H1 (cell line): Measurements from ENCODE around the gene CACUL1. TPM values are rescaled to one million over a fixed set of nuclear protein-coding genes. Genes with fewer than 3 reads are reported as not detected.

ENCODE experiments used
- CTCF ChIA-PET: fragments of 300-600 bp; sonication (Branson Sonifier 250); formaldehyde crosslinking; loops from one replicate; lab custom pipeline; 2021; ENCODE audit not compliant: partially characterized antibody; lab: Charles Lee
- POLR2A ChIA-PET: fragments of 300-600 bp; sonication (Branson Sonifier 250); formaldehyde crosslinking; loops from one replicate; lab custom pipeline; 2021; ENCODE audit warnings: inconsistent platforms; ENCODE audit not compliant: partially characterized antibody; lab: Charles Lee
- DNase-seq, 2 experiments: peaks; one replicate each; pipeline versions ENCODE4 v3.0.0 to v3.0.0-alpha.2; 2010 to 2022; ENCODE audit warnings: low spot score in 2 of 2, low read depth in 1 of 2, mixed read lengths in 1 of 2
- FAIRE-seq: peaks from 2 replicates; lab custom pipeline; 2011; peaks lifted over from hg19 to GRCh38; lab: Jason Lieb, UNC
- H2AFZ ChIP-seq: 2 replicates; pipeline ENCODE4 v1.8.1; 2012; ENCODE audit warnings: low read length, inconsistent platforms
- H2AK5ac ChIP-seq: 2 replicates; pipeline ENCODE4 v1.6.1; 2013; ENCODE audit warnings: low read depth, low read length
- H2BK120ac ChIP-seq: replicated peaks from 2 replicates; pipeline ENCODE3; 2013; ENCODE audit warnings: low read depth, low read length, inconsistent platforms
- H2BK12ac ChIP-seq: 2 replicates; pipeline ENCODE4 v1.6.1; 2013; ENCODE audit warnings: low read depth, low read length
- H2BK15ac ChIP-seq: 2 replicates; pipeline ENCODE4 v1.6.1; 2013; ENCODE audit warnings: low read length
- H2BK20ac ChIP-seq: 2 replicates; pipeline ENCODE4 v1.6.1; 2013; ENCODE audit warnings: low read length
- H2BK5ac ChIP-seq: 2 replicates; pipeline ENCODE4 v1.6.1; 2013; ENCODE audit warnings: low read depth, low read length
- H3K14ac ChIP-seq: 2 replicates; pipeline ENCODE4 v1.6.1; 2013; ENCODE audit warnings: inconsistent platforms; ENCODE audit not compliant: insufficient read length
- H3K18ac ChIP-seq: 2 replicates; pipeline ENCODE4 v1.6.1; 2013; ENCODE audit warnings: low read length; ENCODE audit errors: extremely low read depth
- H3K23ac ChIP-seq: 2 replicates; pipeline ENCODE4 v1.6.1; 2013; ENCODE audit warnings: inconsistent platforms; ENCODE audit not compliant: insufficient read length
- H3K23me2 ChIP-seq: 2 replicates; pipeline ENCODE4 v1.6.1; 2013; ENCODE audit warnings: low read depth, low read length
- H3K27ac ChIP-seq: 2 replicates; pipeline ENCODE4 v1.6.1; 2011; ENCODE audit warnings: low read depth, low read length, inconsistent platforms
- H3K27me3 ChIP-seq, 4 experiments: replicated peaks in 1 of 4; 1 replicate in 1 of 4; 2 replicates in 3 of 4; pipeline versions ENCODE4 v1.6.1 to v1.8.1; 2011 to 2013; ENCODE audit warnings: low read length in 3 of 4, mild to moderate bottlenecking in 3 of 4, inconsistent platforms in 2 of 4, mixed read lengths in 2 of 4, moderate library complexity in 1 of 4; ENCODE audit not compliant: control insufficient read depth in 3 of 4, insufficient read depth in 3 of 4; ENCODE audit errors: extremely low read depth in 1 of 4
- H3K36me3 ChIP-seq, 4 experiments: 2 replicates each; pipeline versions ENCODE4 v1.6.1 to v1.8.1; 2011 to 2013; ENCODE audit warnings: mild to moderate bottlenecking in 4 of 4, low read length in 3 of 4, moderate library complexity in 2 of 4, control low read depth in 1 of 4, inconsistent platforms in 1 of 4; ENCODE audit not compliant: insufficient read depth in 4 of 4, control insufficient read depth in 2 of 4
- H3K4ac ChIP-seq: replicated peaks from 2 replicates; pipeline ENCODE3; 2013; ENCODE audit warnings: low read length, low read depth, mixed read lengths, inconsistent platforms; ENCODE audit not compliant: insufficient read length
- H3K4me1 ChIP-seq, 4 experiments: replicated peaks in 1 of 4; 1 replicate in 1 of 4; 2 replicates in 3 of 4; pipeline versions ENCODE4 v1.6.1 to v1.8.1; 2011 to 2013; ENCODE audit warnings: low read length in 3 of 4, inconsistent platforms in 2 of 4, mixed read lengths in 1 of 4; ENCODE audit not compliant: insufficient read depth in 4 of 4, control insufficient read depth in 3 of 4
- H3K4me2 ChIP-seq, 2 experiments: 2 replicates each; pipeline versions ENCODE4 v1.6.1 to v1.8.1; 2011 to 2013; ENCODE audit warnings: low read depth in 2 of 2, low read length in 2 of 2, control low read depth in 1 of 2, inconsistent platforms in 1 of 2, mild to moderate bottlenecking in 1 of 2; ENCODE audit not compliant: insufficient read depth in 1 of 2
- H3K4me3 ChIP-seq, 4 experiments: fragments of 200-600, 300-600 bp in 1 of 4; sonication (generic), shearing (Covaris generic), sonication (Bioruptor Twin) in 1 of 4; 2 replicates each; pipeline versions ENCODE4 v1.5.1 to v1.8.1; 2011 to 2016; ENCODE audit warnings: low read length in 4 of 4, low read depth in 3 of 4, control low read depth in 2 of 4, inconsistent platforms in 2 of 4, mild to moderate bottlenecking in 2 of 4, mixed read lengths in 1 of 4, moderate library complexity in 1 of 4; ENCODE audit not compliant: insufficient read depth in 2 of 4; ENCODE audit errors: extremely low read depth in 1 of 4
- H3K56ac ChIP-seq: replicated peaks from 2 replicates; pipeline ENCODE3; 2013; ENCODE audit warnings: low read depth, mild to moderate bottlenecking, mixed read lengths, low read length, inconsistent platforms; ENCODE audit not compliant: insufficient read length
- H3K79me1 ChIP-seq: 2 replicates; pipeline ENCODE4 v1.6.1; 2013; ENCODE audit warnings: low read depth, low read length, control low read depth
- H3K79me2 ChIP-seq, 2 experiments: 2 replicates each; pipeline versions ENCODE4 v1.6.1 to v1.8.1; 2012 to 2013; ENCODE audit warnings: low read length in 2 of 2, mild to moderate bottlenecking in 2 of 2, inconsistent platforms in 1 of 2; ENCODE audit not compliant: insufficient read depth in 2 of 2, control insufficient read depth in 1 of 2
- H3K9ac ChIP-seq, 4 experiments: replicated peaks in 1 of 4; 1 replicate in 1 of 4; 2 replicates in 3 of 4; pipeline versions ENCODE4 v1.6.1 to v1.8.1; 2011 to 2013; ENCODE audit warnings: low read depth in 3 of 4, low read length in 3 of 4, control low read depth in 2 of 4, mild to moderate bottlenecking in 2 of 4, moderate library complexity in 2 of 4, inconsistent platforms in 1 of 4; ENCODE audit errors: extremely low read depth in 1 of 4
- H3K9me3 ChIP-seq, 2 experiments: 2 replicates each; pipeline versions ENCODE4 v1.6.1 to v1.8.1; 2012 to 2013; ENCODE audit warnings: mild to moderate bottlenecking in 2 of 2, moderate library complexity in 2 of 2, control low read depth in 1 of 2, inconsistent platforms in 1 of 2, low read depth in 1 of 2, low read length in 1 of 2, mixed read lengths in 1 of 2; ENCODE audit not compliant: insufficient read depth in 2 of 2
- H4K20me1 ChIP-seq, 2 experiments: replicated peaks in 1 of 2; 2 replicates each; pipeline versions ENCODE3 to v1.8.1; 2011 to 2013; ENCODE audit warnings: inconsistent platforms in 2 of 2, low read length in 2 of 2, mild to moderate bottlenecking in 1 of 2; ENCODE audit not compliant: insufficient read depth in 2 of 2, control insufficient read depth in 1 of 2
- H4K5ac ChIP-seq: 2 replicates; pipeline ENCODE4 v1.6.1; 2013; ENCODE audit warnings: low read length, low read depth, mixed read lengths, inconsistent platforms; ENCODE audit not compliant: insufficient read length
- H4K8ac ChIP-seq: 2 replicates; pipeline ENCODE4 v1.8.0; 2013; ENCODE audit warnings: mild to moderate bottlenecking, moderate library complexity, low read length, inconsistent platforms; ENCODE audit not compliant: insufficient read depth; ENCODE audit errors: extremely low read depth
- H4K91ac ChIP-seq: replicated peaks from 2 replicates; pipeline ENCODE3; 2013; ENCODE audit warnings: low read length, mixed read lengths, inconsistent platforms; ENCODE audit not compliant: insufficient read length
- ATF2 ChIP-seq: IDR thresholded peaks from 2 replicates; pipeline ENCODE4 v1.6.1; 2012; ENCODE audit warnings: low read length, inconsistent platforms
- CBX5 ChIP-seq: fragments of 300-800, 300-1000 bp; sonication (generic); IDR thresholded peaks from 2 replicates; pipeline ENCODE4 v1.7.1; 2016; ENCODE audit warnings: antibody characterized with exemption, low read length, low read depth
- CBX8 ChIP-seq: fragments of 300-800, 300-1000 bp; sonication (generic); IDR thresholded peaks from 2 replicates; pipeline ENCODE4 v1.7.1; 2016; ENCODE audit warnings: low read depth, low read length, borderline replicate concordance
- CTBP2 ChIP-seq: IDR thresholded peaks from 2 replicates; pipeline ENCODE4 v1.7.0; 2011; ENCODE audit warnings: borderline replicate concordance, mild to moderate bottlenecking, moderate library complexity, mixed read lengths, low read length; ENCODE audit not compliant: insufficient read depth, insufficient read length
- GTF2F1 ChIP-seq: IDR thresholded peaks from 2 replicates; pipeline ENCODE4 v1.6.1; 2012; ENCODE audit warnings: low read depth, low read length, improper control_type of control experiment, borderline replicate concordance
- NRF1 ChIP-seq: IDR thresholded peaks from 2 replicates; pipeline ENCODE4 v1.6.1; 2011; ENCODE audit warnings: mild to moderate bottlenecking, low read depth, low read length, improper control_type of control experiment
- SIX5 ChIP-seq: IDR thresholded peaks from 2 replicates; pipeline ENCODE4 v1.6.1; 2011; ENCODE audit warnings: mild to moderate bottlenecking, low read depth, low read length
- SP2 ChIP-seq: IDR thresholded peaks from 2 replicates; pipeline ENCODE4 v1.6.1; 2012; ENCODE audit warnings: mild to moderate bottlenecking, low read length, inconsistent platforms
- SUZ12 ChIP-seq: fragments of 200-600 bp; sonication (generic); IDR thresholded peaks from 2 replicates; pipeline ENCODE4 v1.6.1; 2012; ENCODE audit warnings: mild to moderate bottlenecking, inconsistent platforms, low read length, moderate library complexity, mixed read lengths
- TAF7 ChIP-seq: optimal IDR thresholded peaks from 2 replicates; pipeline ENCODE3; 2011; ENCODE audit warnings: low read depth, mild to moderate bottlenecking, inconsistent platforms, low read length, moderate library complexity, borderline replicate concordance
- ZNF274 ChIP-seq: IDR thresholded peaks from 2 replicates; pipeline ENCODE4 v1.7.0; 2012; ENCODE audit warnings: low read length, borderline replicate concordance; ENCODE audit errors: extremely low read depth
- WGBS, 2 experiments: shearing (Covaris generic) in 1 of 2; methylation state at CpG; one replicate each; pipeline versions ENCODE4 v1.1.6 to v1.1.7; 2013 to 2015; ENCODE audit warnings: low lambda C conversion rate in 2 of 2, mixed read lengths in 2 of 2, inconsistent platforms in 1 of 2, low coverage in 1 of 2, missing lambda C conversion rate in 1 of 2; ENCODE audit not compliant: insufficient replicate concordance in 2 of 2, insufficient coverage in 1 of 2, insufficient read length in 1 of 2; ENCODE audit errors: extremely low coverage in 1 of 2, missing lambda C conversion rate in 1 of 2; 5-methylcytosine and 5-hydroxymethylcytosine counted together
- polyA plus RNA-seq, 7 experiments: library from polyadenylated mRNA; depleted of rRNA in 3 of 7; stranded (reverse) in 5 of 7; unstranded in 2 of 7; fragments of >200 nt in 5 of 7; fragments of 200-250 nt in 2 of 7; gene quantifications; 1 replicate in 5 of 7; 2 replicates in 1 of 7; 4 replicates in 1 of 7; pipeline versions ENCODE4 v1.2.1 to v1.2.3, GENCODE V29; 2011 to 2013; ENCODE audit warnings: missing spikeins in 2 of 7, mixed read lengths in 2 of 7
- total RNA-seq: library from RNA; stranded (reverse); fragmentation: NEBNext Ultra II Directional; extraction: Animal tissue kit (Norgen Biotek cat#: 25700); gene quantifications from 2 replicates; pipeline ENCODE4 v1.2.1, GENCODE V29; 2021

CACUL1 gene
- total and polyA plus RNA-seq, 2 of the 8 experiments (the other 6 are each of a cell fraction or from before 2014, with no cell fraction given) = 6.5 to 34.2 TPM

GRCh38 chr10:118752409-118752808, 2.4 kb downstream of the CACUL1 start:
- DNase-seq (no peak), FAIRE-seq (no peak)
- Histone ChIP-seq H3K79me1 (peaks cover 3% of the 10 kb centered on the region), H2BK12ac (no peak overlapping the region), H2AK5ac (no peak overlapping the region), H4K8ac (no peak overlapping the region), H3K4me3 (peak overlapping the region in 1 of 4 experiments; percentile 84; a peak in 2 of 8 replicates), H3K56ac (no peak overlapping the region), H4K91ac (no peak overlapping the region), H2BK120ac (no peak overlapping the region), H3K4ac (no peak overlapping the region), H3K18ac (no peak overlapping the region), H2BK15ac (no peak overlapping the region), H2BK20ac (no peak overlapping the region), H3K23ac (no peak overlapping the region), H3K23me2 (peaks cover 9% of the 10 kb centered on the region), H3K79me2 (peaks cover 45 to 69% of the 10 kb centered on the region in 2 experiments), H3K9me3 (no peaks in the 10 kb centered on the region), H4K5ac (no peak overlapping the region), H4K20me1 (peaks cover 18 to 24% of the 10 kb centered on the region in 2 experiments), H3K14ac (no peak overlapping the region), H3K9ac (no peak overlapping the region), H2AFZ (no peak overlapping the region), H3K27me3 (no peaks in the 10 kb centered on the region), H3K27ac (no peak overlapping the region), H3K4me2 (peak overlapping the region in 1 of 2 experiments; percentile 90; a peak in 2 of 4 replicates), H3K36me3 (peaks cover 0 to 5% (median 0%) of the 10 kb centered on the region in 4 experiments; a peak in 1 of 8 replicates), H3K4me1 (no peaks in the 10 kb centered on the region; a peak in 2 of 7 replicates), H2BK5ac (no peak overlapping the region)
- 88% methylated on average over 3 of the region's 3 CpGs; no CpG with 5 or more reads in 1 of the 2 experiments for WGBS, 2 experiments
- POLR2A ChIA-PET = no interaction called here
- CTCF ChIA-PET = interaction anchor here (1.1 to 1.6 kb wide), 3 partner anchors 17 to 48 kb away, joined by 3 to 4 read pairs (median 3); no protein-coding TSS in a partner anchor
- no peak for TF ChIP-seq SP2
- no peak for TF ChIP-seq TAF7
- TF ChIP-seq GTF2F1 = no peak
- no peak for TF ChIP-seq SIX5
- TF ChIP-seq CBX8 = no peak
- TF ChIP-seq NRF1 = no peak
- TF ChIP-seq ZNF274 = no peak
- no peak for TF ChIP-seq CBX5
- no peak for TF ChIP-seq SUZ12
- TF ChIP-seq CTBP2 = no peak
- TF ChIP-seq ATF2 = no peak
